Memory B cell (primary cell): ENCODE measurements around the gene GMNC.
"Not testable (repeated sequence)": the region's sequence is repeated elsewhere in the genome, so short reads cannot be mapped to it uniquely, and the experiment has no call there.

Experiments
- ATAC-seq: fragments of 150-1000 bp; cut with Tn5 transposase; 2 replicates; pipeline ENCODE4 v1.10.0; 2021; ENCODE audit warnings: low read depth, mild to moderate bottlenecking, moderate library complexity
- DNase-seq, 2 donors: peaks; one replicate each; pipeline ENCODE4 v3.0.0; 2022; ENCODE audit warnings: low spot score in 2 of 2
- H3K27ac Mint-ChIP-seq: one replicate; pipeline ENCODE4 v1.8.0; 2022; ENCODE audit warnings: mild to moderate bottlenecking, moderate library complexity, mixed read lengths
- H3K27me3 Mint-ChIP-seq: one replicate; pipeline ENCODE4 v1.8.0; 2022; ENCODE audit warnings: mixed read lengths
- H3K36me3 Mint-ChIP-seq: one replicate; pipeline ENCODE4 v1.8.0; 2022; ENCODE audit warnings: mild to moderate bottlenecking, mixed read lengths
- H3K4me1 Mint-ChIP-seq: one replicate; pipeline ENCODE4 v1.8.0; 2022; ENCODE audit warnings: mixed read lengths
- H3K4me3 Mint-ChIP-seq: one replicate; pipeline ENCODE4 v1.8.0; 2022; ENCODE audit warnings: mild to moderate bottlenecking, moderate library complexity, mixed read lengths
- H3K9me3 Mint-ChIP-seq: one replicate; pipeline ENCODE4 v1.8.0; 2022; ENCODE audit warnings: mixed read lengths

The GMNC gene

GRCh38 chr3:190862209-190863118 lies at the start of gene GMNC:
Gene GMNC (minus strand): TSS chr3:190862694. CDS start chr3:190862615, 79 bp downstream.
- Mint-ChIP-seq H3K9me3 (no peaks in the 10 kb centered on the region), H3K27me3 (peaks cover 12% of the 10 kb centered on the region), H3K27ac (no peak within 1 kb of the TSS), H3K4me3 (peak within 1 kb of the TSS; percentile 74), H3K36me3 (peaks cover 2% of the 10 kb centered on the region), H3K4me1 (peaks cover 5% of the 10 kb centered on the region)
- DNase-seq (peak; percentile 18 to 28), ATAC-seq (peak; percentile 88)

GRCh38 chr3:190911382-190911781 lies 48.9 kb upstream of the GMNC start:
- Mint-ChIP-seq H3K27me3 (peaks cover 2% of the 10 kb centered on the region), H3K9me3 (no peaks in the 10 kb centered on the region), H3K27ac (no peak overlapping the region), H3K36me3 (no peaks in the 10 kb centered on the region), H3K4me1 (no peaks in the 10 kb centered on the region), H3K4me3 (no peak overlapping the region)
- no peak for DNase-seq
- no peak for ATAC-seq

- H3K4me1 Mint-ChIP-seq: no peaks in the 10 kb centered on the region
Measured at GRCh38 chr3:190909908-190910307, 47.4 kb upstream of the GMNC start.

GRCh38 chr3:190903156-190903555 lies 40.7 kb upstream of the GMNC start:
- H3K4me1 Mint-ChIP-seq: no peaks in the 10 kb centered on the region
- ATAC-seq (no peak), DNase-seq (no peak)
- no peak overlapping the region for H3K4me3 Mint-ChIP-seq
- H3K27ac Mint-ChIP-seq: no peak overlapping the region
- peaks cover 6% of the 10 kb centered on the region for H3K9me3 Mint-ChIP-seq
- H3K36me3 Mint-ChIP-seq: no peaks in the 10 kb centered on the region
- H3K27me3 Mint-ChIP-seq: peaks cover 1% of the 10 kb centered on the region

More at GRCh38 chr3:190909908-190910307, 47.4 kb upstream of the GMNC start:
- no peak for ATAC-seq
- Mint-ChIP-seq H3K36me3 (no peaks in the 10 kb centered on the region), H3K27me3 (peaks cover 3% of the 10 kb centered on the region), H3K4me3 (no peak overlapping the region), H3K9me3 (peaks cover 2% of the 10 kb centered on the region), H3K27ac (no peak overlapping the region)
- no peak for DNase-seq

- Mint-ChIP-seq H3K27me3 (peaks cover 1% of the 10 kb centered on the region), H3K36me3 (no peaks in the 10 kb centered on the region), H3K27ac (no peak overlapping the region), H3K4me1 (no peaks in the 10 kb centered on the region), H3K4me3 (no peak overlapping the region), H3K9me3 (peaks cover 8% of the 10 kb centered on the region)
- DNase-seq (no peak), ATAC-seq (no peak)
Measured at GRCh38 chr3:190902292-190902691, 39.8 kb upstream of the GMNC start.

- H3K27ac Mint-ChIP-seq: no peak overlapping the region
- DNase-seq (no peak), ATAC-seq (no peak)
- peaks cover 2% of the 10 kb centered on the region for H3K36me3 Mint-ChIP-seq
- H3K27me3 Mint-ChIP-seq: peaks cover 4% of the 10 kb centered on the region
- no peaks in the 10 kb centered on the region for H3K4me1 Mint-ChIP-seq
- H3K4me3 Mint-ChIP-seq: no peak overlapping the region
- peaks cover 4% of the 10 kb centered on the region for H3K9me3 Mint-ChIP-seq
Measured at GRCh38 chr3:190892395-190892902, 30.0 kb upstream of the GMNC start.

- no peaks in the 10 kb centered on the region for H3K4me1 Mint-ChIP-seq
- DNase-seq (no peak), ATAC-seq (peak; percentile 29)
- no peaks in the 10 kb centered on the region for H3K9me3 Mint-ChIP-seq
- no peak overlapping the region for H3K27ac Mint-ChIP-seq
- no peak overlapping the region for H3K4me3 Mint-ChIP-seq
- no peaks in the 10 kb centered on the region for H3K36me3 Mint-ChIP-seq
- H3K27me3 Mint-ChIP-seq: peaks cover 9% of the 10 kb centered on the region
Measured at GRCh38 chr3:190886945-190887344, 24.5 kb upstream of the GMNC start.

- DNase-seq: peak in 1 of 2 donors; percentile 43
- peak; percentile 44 for ATAC-seq
- Mint-ChIP-seq H3K4me1 (no peaks in the 10 kb centered on the region), H3K36me3 (no peaks in the 10 kb centered on the region), H3K9me3 (no peaks in the 10 kb centered on the region), H3K4me3 (no peak overlapping the region), H3K27me3 (peaks cover 9% of the 10 kb centered on the region), H3K27ac (peak overlapping the region; percentile 48)
Measured at GRCh38 chr3:190883973-190884832, 21.7 kb upstream of the GMNC start.

- Mint-ChIP-seq H3K27me3 (peaks cover 9% of the 10 kb centered on the region), H3K36me3 (no peaks in the 10 kb centered on the region), H3K9me3 (no peaks in the 10 kb centered on the region), H3K4me3 (no peak overlapping the region), H3K4me1 (no peaks in the 10 kb centered on the region), H3K27ac (no peak overlapping the region)
- no peak for ATAC-seq
- no peak for DNase-seq
Measured at GRCh38 chr3:190883141-190883540, 20.6 kb upstream of the GMNC start.

GRCh38 chr3:190877925-190878324 lies 15.4 kb upstream of the GMNC start:
- ATAC-seq (no peak), DNase-seq (no peak)
- H3K9me3 Mint-ChIP-seq: no peaks in the 10 kb centered on the region
- no peak overlapping the region for H3K4me3 Mint-ChIP-seq
- H3K4me1 Mint-ChIP-seq: no peaks in the 10 kb centered on the region
- peaks cover 1% of the 10 kb centered on the region for H3K27me3 Mint-ChIP-seq
- H3K36me3 Mint-ChIP-seq: no peaks in the 10 kb centered on the region
- no peak overlapping the region for H3K27ac Mint-ChIP-seq

- H3K27ac Mint-ChIP-seq, H3K27me3 Mint-ChIP-seq, H3K4me1 Mint-ChIP-seq, H3K36me3 Mint-ChIP-seq, ATAC-seq, H3K9me3 Mint-ChIP-seq, DNase-seq, H3K4me3 Mint-ChIP-seq: not testable (repeated sequence)
Measured at GRCh38 chr3:190876433-190876832, 13.9 kb upstream of the GMNC start.

GRCh38 chr3:190875061-190875460 lies 12.6 kb upstream of the GMNC start:
- H3K27me3 Mint-ChIP-seq: not testable (repeated sequence)

GRCh38 chr3:190870127-190870526 lies 7.6 kb upstream of the GMNC start:
- no peak overlapping the region for H3K27ac Mint-ChIP-seq
- DNase-seq (no peak), ATAC-seq (no peak)
- H3K36me3 Mint-ChIP-seq: no peaks in the 10 kb centered on the region
- no peak overlapping the region for H3K4me3 Mint-ChIP-seq
- H3K4me1 Mint-ChIP-seq: no peaks in the 10 kb centered on the region
- no peaks in the 10 kb centered on the region for H3K9me3 Mint-ChIP-seq
- H3K27me3 Mint-ChIP-seq: peaks cover 2% of the 10 kb centered on the region

More at GRCh38 chr3:190875061-190875460, 12.6 kb upstream of the GMNC start:
- H3K9me3 Mint-ChIP-seq, H3K4me1 Mint-ChIP-seq, H3K36me3 Mint-ChIP-seq, DNase-seq, ATAC-seq, H3K4me3 Mint-ChIP-seq, H3K27ac Mint-ChIP-seq: not testable (repeated sequence)

GRCh38 chr3:190867071-190867470 lies 4.6 kb upstream of the GMNC start:
- peaks cover 6% of the 10 kb centered on the region for H3K27me3 Mint-ChIP-seq
- peaks cover 2% of the 10 kb centered on the region for H3K36me3 Mint-ChIP-seq
- no peaks in the 10 kb centered on the region for H3K9me3 Mint-ChIP-seq
- no peak for ATAC-seq
- H3K27ac Mint-ChIP-seq: no peak overlapping the region
- no peak overlapping the region for H3K4me3 Mint-ChIP-seq
- no peak for DNase-seq
- H3K4me1 Mint-ChIP-seq: peaks cover 5% of the 10 kb centered on the region
